GM12865 (cell line): ENCODE measurements around the gene PER2.

Experiments
- DNase-seq: peaks from one replicate; pipeline ENCODE4 v3.0.0; 2010; ENCODE audit warnings: low read depth
- H3K4me3 ChIP-seq: 2 replicates; pipeline ENCODE4 v1.5.1; 2011; ENCODE audit warnings: mild to moderate bottlenecking, low read depth, low read length, control low read depth
- TF ChIP-seq, protein P1 (sequence below): IDR thresholded peaks from 2 replicates; pipeline ENCODE4 v1.5.1; 2011; ENCODE audit warnings: low read length, control low read depth, low read depth, inconsistent platforms; ENCODE audit not compliant: insufficient read depth; ENCODE audit errors: missing control alignments

The PER2 gene

DNA sequence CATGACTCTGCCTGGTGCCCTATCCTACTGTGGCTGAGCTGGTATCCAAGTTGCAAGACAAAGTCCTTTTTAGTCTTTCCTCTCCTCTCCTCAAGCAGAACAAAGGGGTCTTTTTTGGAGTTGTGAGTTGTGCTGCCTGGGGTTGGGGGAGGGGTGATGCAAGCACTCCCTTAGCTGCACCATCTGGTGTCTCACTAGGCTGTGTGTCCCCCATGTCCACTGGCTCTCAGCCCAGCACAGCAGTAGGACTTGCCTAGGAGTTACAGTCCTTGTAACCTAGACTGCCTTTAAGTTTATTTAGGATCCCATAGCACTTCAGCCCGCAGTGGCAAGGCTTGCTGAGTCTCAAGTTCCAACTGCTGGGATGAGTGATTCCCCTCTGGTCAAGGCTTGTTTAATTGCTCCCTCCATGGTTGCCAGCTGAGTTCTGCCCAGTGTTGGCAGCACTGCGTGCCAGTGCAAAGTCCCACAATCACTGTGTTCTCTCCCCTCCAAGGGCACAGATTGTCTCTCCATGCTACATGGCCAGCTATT lies 71.7 kb downstream of the PER2 start:
- TF ChIP-seq, protein P1, sequence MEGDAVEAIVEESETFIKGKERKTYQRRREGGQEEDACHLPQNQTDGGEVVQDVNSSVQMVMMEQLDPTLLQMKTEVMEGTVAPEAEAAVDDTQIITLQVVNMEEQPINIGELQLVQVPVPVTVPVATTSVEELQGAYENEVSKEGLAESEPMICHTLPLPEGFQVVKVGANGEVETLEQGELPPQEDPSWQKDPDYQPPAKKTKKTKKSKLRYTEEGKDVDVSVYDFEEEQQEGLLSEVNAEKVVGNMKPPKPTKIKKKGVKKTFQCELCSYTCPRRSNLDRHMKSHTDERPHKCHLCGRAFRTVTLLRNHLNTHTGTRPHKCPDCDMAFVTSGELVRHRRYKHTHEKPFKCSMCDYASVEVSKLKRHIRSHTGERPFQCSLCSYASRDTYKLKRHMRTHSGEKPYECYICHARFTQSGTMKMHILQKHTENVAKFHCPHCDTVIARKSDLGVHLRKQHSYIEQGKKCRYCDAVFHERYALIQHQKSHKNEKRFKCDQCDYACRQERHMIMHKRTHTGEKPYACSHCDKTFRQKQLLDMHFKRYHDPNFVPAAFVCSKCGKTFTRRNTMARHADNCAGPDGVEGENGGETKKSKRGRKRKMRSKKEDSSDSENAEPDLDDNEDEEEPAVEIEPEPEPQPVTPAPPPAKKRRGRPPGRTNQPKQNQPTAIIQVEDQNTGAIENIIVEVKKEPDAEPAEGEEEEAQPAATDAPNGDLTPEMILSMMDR: no peak
- no peak overlapping the region for H3K4me3 ChIP-seq
- DNase-seq: no peak

DNA sequence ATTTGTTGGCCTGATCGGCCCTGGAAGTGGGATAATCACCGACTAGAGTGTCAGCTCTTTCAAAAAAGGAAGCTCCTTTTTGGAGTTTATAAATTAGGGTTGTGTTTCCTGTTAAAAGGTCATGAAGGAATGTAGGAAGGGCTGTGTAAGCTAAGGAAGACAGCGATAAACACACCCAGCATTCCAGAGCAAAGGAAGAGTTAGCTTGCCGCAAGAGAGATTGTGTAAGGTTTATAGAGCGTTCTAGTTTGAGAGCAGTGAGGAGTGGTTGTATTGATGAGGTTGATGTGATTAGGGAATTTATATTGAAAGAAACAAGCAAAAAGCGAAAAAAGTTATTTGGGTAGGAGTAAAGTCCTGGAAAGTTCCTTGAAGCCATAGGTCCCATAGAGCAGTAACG lies 81.4 kb downstream of the PER2 start:
- H3K4me3 ChIP-seq: no peak overlapping the region
- DNase-seq: no peak
- TF ChIP-seq, protein P1: no peak

DNA sequence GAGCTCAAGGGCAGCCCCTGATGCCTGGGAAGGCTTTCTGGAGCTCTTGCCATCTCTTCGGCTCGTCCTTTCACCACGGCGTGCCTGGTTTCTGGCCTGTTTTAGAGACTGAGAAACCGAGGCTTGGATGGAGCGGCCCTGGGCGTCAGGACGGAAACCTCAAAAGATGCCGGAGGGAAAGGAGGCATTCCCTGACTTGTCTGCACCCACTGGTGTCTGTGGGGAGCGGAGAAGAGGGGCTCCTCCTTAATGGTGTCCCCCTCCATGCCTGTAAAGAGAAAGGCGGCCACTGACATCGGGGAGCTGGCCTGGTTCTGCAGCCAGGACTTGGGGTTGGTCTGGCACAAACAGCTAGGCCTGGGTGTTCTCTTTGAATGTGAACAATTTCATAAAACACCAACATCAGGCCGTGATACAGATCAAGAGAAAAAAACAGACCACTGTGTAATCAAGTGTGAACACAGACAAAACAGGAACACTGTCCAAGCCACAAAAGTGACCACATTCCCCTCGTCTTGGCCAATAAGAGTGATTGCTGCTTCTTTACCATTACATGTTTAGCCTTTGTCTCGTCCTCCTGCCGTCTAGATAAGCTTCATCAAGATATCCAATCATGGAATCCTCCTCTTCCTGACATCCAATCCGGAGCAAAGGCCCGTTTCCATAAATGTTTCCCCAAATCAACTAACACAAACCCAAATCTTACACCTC lies 84.3 kb downstream of the PER2 start:
- peak overlapping the region; percentile 73 for H3K4me3 ChIP-seq
- peak; percentile 16 for DNase-seq
- TF ChIP-seq, protein P1: no peak

DNA sequence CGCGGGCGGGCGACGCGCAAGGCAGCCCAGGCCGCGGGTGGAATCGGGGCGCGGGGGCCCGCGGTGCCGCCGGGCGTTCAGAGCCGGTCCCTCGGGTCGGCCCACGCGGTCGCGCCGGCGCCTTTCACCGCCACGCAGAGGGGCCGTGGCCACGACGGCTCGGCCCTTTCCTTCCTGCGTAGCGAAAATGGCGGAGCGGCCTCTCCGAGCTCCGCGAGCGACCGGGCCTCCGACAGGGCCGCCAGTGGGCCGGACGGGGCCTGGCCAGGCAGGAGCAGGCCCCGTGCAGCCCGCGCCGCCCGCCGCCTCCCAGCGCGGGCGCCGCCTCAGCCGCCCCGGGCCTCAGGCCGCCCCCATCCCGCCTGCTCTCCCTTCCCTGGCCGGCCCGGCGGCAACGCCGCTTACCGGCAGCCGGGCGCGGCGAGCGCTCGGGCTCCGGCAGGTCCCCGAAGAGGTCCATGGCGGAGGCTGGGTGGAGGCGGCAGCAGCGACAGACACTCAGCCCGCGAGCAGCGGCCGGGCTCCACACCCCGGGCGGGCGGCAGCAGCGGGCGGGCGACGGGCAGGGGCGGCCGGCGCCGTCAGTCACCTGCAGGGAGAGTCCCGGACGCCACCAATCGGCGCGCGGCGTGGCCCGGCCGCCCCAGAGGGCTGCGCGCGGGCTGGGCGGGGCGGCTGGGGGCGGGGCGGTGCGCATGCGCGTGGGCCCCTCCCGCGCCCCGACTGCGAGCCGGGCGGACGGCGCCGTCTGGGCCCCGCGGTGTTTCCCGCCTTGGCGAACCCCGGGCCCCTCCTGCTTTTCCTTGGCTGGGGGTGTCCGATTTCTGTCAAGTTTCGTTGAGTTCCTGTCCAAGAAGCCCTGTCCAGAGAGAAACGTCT lies 85.1 kb downstream of the PER2 start, which contains the start of gene ILKAP:
ILKAP (minus strand) TSS at position 602 of the 879 bp plus-strand sequence; CDS start at position 460, 142 bp downstream.
- peak; percentile 91 for DNase-seq
- TF ChIP-seq, protein P1: no peak
- peak within 1 kb of the TSS; percentile 82 for H3K4me3 ChIP-seq

DNA sequence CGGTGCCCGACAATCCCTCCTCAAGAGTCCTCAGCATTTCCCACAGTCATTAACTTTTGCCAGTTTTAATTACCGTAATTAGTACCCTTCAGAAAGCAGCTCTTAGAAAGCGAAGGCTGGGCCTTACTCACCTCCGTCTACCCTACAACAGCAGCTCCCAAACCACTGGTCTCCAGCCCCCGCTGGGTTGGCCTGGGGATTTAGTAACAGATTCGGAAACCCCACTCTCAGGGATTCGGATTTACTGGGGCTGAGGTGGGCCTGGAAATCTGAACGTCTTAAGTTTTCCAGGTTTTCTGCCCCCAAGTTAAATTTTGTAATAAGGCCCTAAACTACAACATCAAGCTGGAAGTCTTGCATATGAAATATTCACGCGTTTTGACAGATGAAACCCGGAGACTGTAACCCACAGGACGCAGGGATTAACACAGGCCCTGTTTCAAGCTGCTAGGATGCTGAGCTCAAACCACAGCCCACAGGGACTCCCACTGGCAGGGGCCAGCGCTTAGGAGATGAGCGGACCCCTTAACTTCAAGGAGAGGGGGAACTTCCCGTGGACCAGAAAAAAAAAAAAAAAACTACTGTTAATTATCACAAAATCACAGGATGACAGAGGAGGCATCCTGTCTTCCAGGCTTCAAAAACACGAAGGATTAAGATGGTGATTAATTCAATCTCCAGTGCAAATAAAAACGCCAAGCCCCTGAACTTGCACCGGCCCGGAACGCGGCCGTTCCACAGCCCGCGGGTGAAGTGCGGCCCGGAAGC lies 85.9 kb downstream of the PER2 start:
- TF ChIP-seq, protein P1: no peak
- DNase-seq: peak; percentile 26
- H3K4me3 ChIP-seq: peak overlapping the region; percentile 82
